ENCODE data around the gene HERC4.

HERC4 gene

GRCh38 chr10:67923551-67923950 lies 151.5 kb downstream of the HERC4 start:
- TF ChIP-seq CTCF (conservative IDR thresholded peaks at IDR 0.05; ENCODE audit: low read depth, low read length) = no peak
- no peak overlapping the region for H3K4me3 ChIP-seq (ENCODE audit: low read length)
- DNase-seq (ENCODE audit: low read depth) = no peak

- no peak overlapping the region for H3K4me3 ChIP-seq (ENCODE audit: low read length)
- no peak for TF ChIP-seq CTCF (conservative IDR thresholded peaks at IDR 0.05; ENCODE audit: low read depth, low read length)
- DNase-seq (ENCODE audit: low read depth) = no peak
Measured at GRCh38 chr10:67921065-67921464, 154.0 kb downstream of the HERC4 start.

GRCh38 chr10:67917679-67918078 lies 157.4 kb downstream of the HERC4 start:
- no peak for TF ChIP-seq CTCF (conservative IDR thresholded peaks at IDR 0.05; ENCODE audit: low read depth, low read length)
- no peak for DNase-seq (ENCODE audit: low read depth)
- H3K4me3 ChIP-seq (ENCODE audit: low read length) = no peak overlapping the region

- H3K4me3 ChIP-seq (ENCODE audit: low read length) = no peak overlapping the region
- no peak for TF ChIP-seq CTCF (conservative IDR thresholded peaks at IDR 0.05; ENCODE audit: low read depth, low read length)
- DNase-seq (ENCODE audit: low read depth) = no peak
Measured at GRCh38 chr10:67917169-67917568, 157.9 kb downstream of the HERC4 start.

GRCh38 chr10:67914777-67915340 lies 160.2 kb downstream of the HERC4 start:
- no peak overlapping the region for H3K4me3 ChIP-seq (ENCODE audit: low read length)
- no peak for TF ChIP-seq CTCF (conservative IDR thresholded peaks at IDR 0.05; ENCODE audit: low read depth, low read length)
- DNase-seq (ENCODE audit: low read depth) = no peak

GRCh38 chr10:67912331-67912946 lies 162.6 kb downstream of the HERC4 start:
- no peak for DNase-seq (ENCODE audit: low read depth)
- no peak for TF ChIP-seq CTCF (conservative IDR thresholded peaks at IDR 0.05; ENCODE audit: low read depth, low read length)

GRCh38 chr10:67903581-67903980 lies 171.5 kb downstream of the HERC4 start:
- H3K4me3 ChIP-seq (ENCODE audit: low read length) = no peak overlapping the region
- DNase-seq (ENCODE audit: low read depth) = no peak
- no peak for TF ChIP-seq CTCF (conservative IDR thresholded peaks at IDR 0.05; ENCODE audit: low read depth, low read length)

More at GRCh38 chr10:67912331-67912946, 162.6 kb downstream of the HERC4 start:
- no peak overlapping the region for H3K4me3 ChIP-seq (ENCODE audit: low read length)
